ENCODE data around the gene IL1RAPL1.

DNA sequence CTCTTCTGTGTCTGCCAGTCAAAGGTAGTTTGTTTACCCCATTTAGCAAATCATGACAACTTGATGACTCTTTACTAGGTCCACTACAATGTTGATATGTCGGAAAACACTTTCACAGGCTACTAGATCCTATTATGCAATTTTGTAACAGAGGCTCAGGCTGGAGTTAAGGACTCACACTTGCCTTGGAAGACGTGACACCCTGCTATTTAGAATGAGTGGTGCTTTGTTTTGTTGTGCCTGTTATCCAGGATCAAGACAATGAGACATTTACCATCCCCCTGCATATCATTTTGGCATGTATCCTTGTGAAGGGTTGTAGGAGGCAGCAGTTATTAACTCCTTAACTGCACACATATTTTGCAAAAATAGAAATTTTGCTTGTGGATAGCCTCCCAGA is 263.7 kb downstream of the IL1RAPL1 start:
- TF ChIP-seq EZH2 (IDR thresholded peaks at IDR 0.05; ENCODE audit: insufficient read depth, low read length) (no peak), CTCF (IDR thresholded peaks at IDR 0.05; ENCODE audit: insufficient read depth, low read depth, low read length) (no peak)
